ENCODE results near the gene GNG13. TPM values are rescaled to one million over a fixed set of nuclear protein-coding genes. Genes with fewer than 3 reads are reported as not detected.

Gene GNG13
- total and polyA plus RNA-seq, 2 of the 4 experiments (the other 2 are of a cell fraction): not detected

GRCh38 chr16:787321-787966 lies 13.1 kb downstream of the GNG13 start:
- no peak overlapping the region for H3K18ac ChIP-seq (ENCODE audit: low read depth, low read length)
- H3K9me1 ChIP-seq (ENCODE audit: insufficient read depth, low read length): no peaks in the 10 kb centered on the region
- BruUV-seq (replicated peaks): no TSS peak
- no peaks in the 10 kb centered on the region for H3K27me3 ChIP-seq (ENCODE audit: control insufficient read depth, insufficient read depth, low read length)
- H3K4me3 ChIP-seq (ENCODE audit: insufficient read depth, low read depth, low read length): peak overlapping the region; percentile 99
- no peak overlapping the region for H2BK120ac ChIP-seq (ENCODE audit: low read depth, low read length)
- peak overlapping the region; percentile 99 for H2AK9ac ChIP-seq (replicated peaks; ENCODE audit: low read depth, low read length, poor library complexity)
- TF ChIP-seq RAD21 (IDR thresholded peaks at IDR 0.05; ENCODE audit: low read length): no peak
- no peak for TF ChIP-seq POLR2A (IDR thresholded peaks at IDR 0.05; ENCODE audit: low read depth, low read length)
- TF ChIP-seq, protein P1, sequence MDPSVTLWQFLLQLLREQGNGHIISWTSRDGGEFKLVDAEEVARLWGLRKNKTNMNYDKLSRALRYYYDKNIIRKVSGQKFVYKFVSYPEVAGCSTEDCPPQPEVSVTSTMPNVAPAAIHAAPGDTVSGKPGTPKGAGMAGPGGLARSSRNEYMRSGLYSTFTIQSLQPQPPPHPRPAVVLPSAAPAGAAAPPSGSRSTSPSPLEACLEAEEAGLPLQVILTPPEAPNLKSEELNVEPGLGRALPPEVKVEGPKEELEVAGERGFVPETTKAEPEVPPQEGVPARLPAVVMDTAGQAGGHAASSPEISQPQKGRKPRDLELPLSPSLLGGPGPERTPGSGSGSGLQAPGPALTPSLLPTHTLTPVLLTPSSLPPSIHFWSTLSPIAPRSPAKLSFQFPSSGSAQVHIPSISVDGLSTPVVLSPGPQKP (IDR thresholded peaks at IDR 0.05; ENCODE audit: borderline replicate concordance, low read depth, low read length): no peak
- peak; percentile 29; the same call in 1 of the 2 replicates for TF ChIP-seq MXI1 (IDR thresholded peaks at IDR 0.05; ENCODE audit: borderline replicate concordance, low read depth, low read length)
- TF ChIP-seq MAZ (IDR thresholded peaks at IDR 0.05; ENCODE audit: borderline replicate concordance, low read depth, low read length): no peak
- TF ChIP-seq FOS (IDR thresholded peaks at IDR 0.05; ENCODE audit: low read depth, low read length): no peak
- TF ChIP-seq MAFK (IDR thresholded peaks at IDR 0.05; ENCODE audit: low read depth, low read length): no peak
- dilution Hi-C loops (cut with HindIII; ENCODE audit: low sequenced_read_pairs, unreplicated experiment) (no loop called here), in situ Hi-C loops (cut with MboI; ENCODE audit: low sequenced_read_pairs) (loop anchor here (5.0 kb wide), 1 partner anchor 75 kb away; no protein-coding TSS in a partner anchor), intact Hi-C loops (cut with micrococcal nuclease) (loop anchor here (5.0 kb wide), 2 partner anchors 45 to 60 kb away; partner anchors contain the start of genes CCDC78, CIAO3 and HAGHL)
- H3K56ac ChIP-seq (ENCODE audit: extremely low read depth, insufficient read depth, low read length): no peak overlapping the region
- H3K14ac ChIP-seq (replicated peaks; ENCODE audit: low read depth, low read length): peak overlapping the region; percentile 45; the same call in 1 of the 2 replicates
- H3K4me1 ChIP-seq (ENCODE audit: control insufficient read depth, insufficient read depth, low read length): peaks cover 15% of the 10 kb centered on the region; the same call in 1 of the 2 replicates
- peak overlapping the region; percentile 13; the same call in 1 of the 2 replicates for H2AK5ac ChIP-seq (ENCODE audit: low read depth, low read length)
- H4K8ac ChIP-seq (ENCODE audit: low read depth in 2 of 2, low read length in 2 of 2): 0 out of 4 replicates have a peak overlapping the region, but pooled peaks of 1 of the 2 experiments have one; percentile 53
- peaks cover 4 to 35% of the 10 kb centered on the region in 2 experiments; a peak in 2 of 4 replicates for H3K79me1 ChIP-seq (ENCODE audit: low read depth in 1 of 2, low read length in 2 of 2)
- peak overlapping the region; percentile 67 for H3K27ac ChIP-seq (ENCODE audit: insufficient read depth, low read length)
- 45% methylated on average over 36 of the region's 47 CpGs; no CpG with 5 or more reads in 1 of the 2 experiments for WGBS, 2 experiments (ENCODE audit: extremely low coverage in 2 of 2, insufficient read length in 1 of 2)
- no peak overlapping the region for H4K91ac ChIP-seq (ENCODE audit: insufficient read depth, low read depth, low read length)
- POLR2A ChIA-PET (ENCODE audit: unreplicated experiment): interaction anchor here (0.6 kb wide), 1 partner anchor 101 kb away, joined by 4 read pairs; no protein-coding TSS in a partner anchor
- peaks cover 25% of the 10 kb centered on the region for H4K20me1 ChIP-seq (ENCODE audit: insufficient read depth, low read length)
- H4K5ac ChIP-seq (ENCODE audit: low read depth, low read length): 0 out of 2 replicates have a peak overlapping the region, but pooled peaks have one; percentile 4
- H3K23ac ChIP-seq (ENCODE audit: low read depth, low read length): no peak overlapping the region
- H3K4me2 ChIP-seq (ENCODE audit: low read depth, low read length): peak overlapping the region; percentile 97
- CTCF ChIA-PET: no interaction called here
- peaks cover 17% of the 10 kb centered on the region for H3K36me3 ChIP-seq (ENCODE audit: control insufficient read depth, insufficient read depth, low read length)
- peak overlapping the region; percentile 91 for H3K9ac ChIP-seq (ENCODE audit: low read depth, low read length)
- H2BK20ac ChIP-seq (ENCODE audit: low read depth, low read length): no peak overlapping the region
- peak overlapping the region; percentile 61 for H3K4ac ChIP-seq (ENCODE audit: low read depth, low read length)
- H3K9me3 ChIP-seq (ENCODE audit: control insufficient read depth, insufficient read depth, low read length): no peaks in the 10 kb centered on the region
- H2BK15ac ChIP-seq (ENCODE audit: low read depth, low read length): no peak overlapping the region
- peak overlapping the region; percentile 72 for H2BK5ac ChIP-seq (ENCODE audit: low read depth, low read length, poor library complexity, severe bottlenecking)
- ATAC-seq (ENCODE audit: low read depth) (no peak), DNase-seq (no peak)
- peak overlapping the region; percentile 92 for H2AFZ ChIP-seq (replicated peaks; ENCODE audit: low read length, poor library complexity)

All from IMR-90 (cell line).